T-helper 17 cell (primary cell): ENCODE data around the gene SMARCB1. TPM values are rescaled to one million over a fixed set of nuclear protein-coding genes. Genes with fewer than 3 reads are reported as not detected.

ENCODE experiments used
- ATAC-seq: fragments of 150-1000 bp; cut with Tn5 transposase; 2 replicates; pipeline ENCODE4 v1.10.0; 2021; ENCODE audit warnings: mild to moderate bottlenecking, moderate library complexity
- DNase-seq, 3 donors: peaks; one replicate each; pipeline versions ENCODE4 v3.0.0 to v3.0.0-alpha.2; 2020 to 2021
- H3K9me3 ChIP-seq: one replicate; pipeline ENCODE4 v1.7.0; 2013; ENCODE audit warnings: low read length, mild to moderate bottlenecking; ENCODE audit not compliant: control insufficient read depth, poor library complexity, severe bottlenecking
- H3K27ac Mint-ChIP-seq: one replicate; pipeline ENCODE4 v1.8.0; 2022; ENCODE audit warnings: mild to moderate bottlenecking, moderate library complexity, mixed read lengths
- H3K27me3 Mint-ChIP-seq: one replicate; pipeline ENCODE4 v1.8.0; 2022; ENCODE audit warnings: mixed read lengths
- H3K36me3 Mint-ChIP-seq: one replicate; pipeline ENCODE4 v1.8.0; 2022; ENCODE audit warnings: low read depth, mixed read lengths
- H3K4me1 Mint-ChIP-seq: one replicate; pipeline ENCODE4 v1.8.0; 2022; ENCODE audit warnings: mild to moderate bottlenecking, mixed read lengths
- H3K4me3 Mint-ChIP-seq: one replicate; pipeline ENCODE4 v1.8.0; 2022; ENCODE audit warnings: mild to moderate bottlenecking, moderate library complexity, mixed read lengths
- total RNA-seq, 4 donors: library from RNA in 2 of 4; stranded (reverse) in 2 of 4; gene quantifications; one replicate each; pipeline ENCODE4 v1.2.3 and lab custom pipeline; 2022 to 2026

The SMARCB1 gene
- total RNA-seq, 2 donors from 2014 or later, result 45.0 to 53.6 TPM

DNA sequence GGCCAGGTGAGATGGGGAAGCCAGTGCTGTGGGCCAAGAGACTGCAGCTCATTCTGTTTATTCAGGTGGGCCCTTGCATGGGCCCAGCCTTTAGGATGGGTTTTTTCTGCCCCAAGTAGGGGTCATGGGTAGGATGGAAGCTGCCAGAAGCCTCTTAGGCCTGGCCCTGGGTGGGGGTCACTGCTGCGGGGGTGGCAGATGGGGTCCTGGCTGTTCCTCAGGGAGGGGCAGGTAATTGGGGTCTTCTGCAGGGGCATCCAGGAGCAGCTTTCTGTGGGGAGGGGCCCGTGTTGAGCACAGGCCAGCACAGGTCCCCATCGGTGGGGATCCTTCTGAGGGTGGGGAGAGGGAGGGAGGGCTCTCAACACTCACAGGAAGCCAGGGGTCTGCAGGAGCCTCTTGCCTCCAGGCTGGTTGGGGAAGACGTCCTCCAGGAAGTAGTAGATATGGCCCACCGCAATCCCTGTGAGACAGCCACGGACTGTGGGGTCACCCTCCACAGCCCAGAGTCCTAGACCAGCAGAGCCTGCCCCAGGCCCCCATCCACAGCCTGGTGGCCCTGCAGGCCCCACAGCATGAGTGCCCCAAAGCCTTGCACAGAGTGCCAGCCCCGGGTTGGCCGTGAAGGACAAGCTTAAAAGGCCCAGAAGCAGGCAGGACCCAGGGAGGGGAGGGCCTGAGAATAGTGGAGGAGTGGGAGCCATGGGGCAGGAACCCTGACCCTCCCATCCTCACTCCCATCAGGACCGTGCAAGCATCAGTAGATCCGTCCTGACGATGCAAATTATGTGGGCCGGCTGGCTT, 50.1 kb downstream of the SMARCB1 start:
- Mint-ChIP-seq H3K36me3 (no peaks in the 10 kb centered on the region), H3K27ac (peak overlapping the region; percentile 27), H3K27me3 (no peaks in the 10 kb centered on the region), H3K4me3 (peak overlapping the region; percentile 94), H3K4me1 (peaks cover 21% of the 10 kb centered on the region)
- DNase-seq (no peak), ATAC-seq (no peak)
- H3K9me3 ChIP-seq, result no peaks in the 10 kb centered on the region

DNA sequence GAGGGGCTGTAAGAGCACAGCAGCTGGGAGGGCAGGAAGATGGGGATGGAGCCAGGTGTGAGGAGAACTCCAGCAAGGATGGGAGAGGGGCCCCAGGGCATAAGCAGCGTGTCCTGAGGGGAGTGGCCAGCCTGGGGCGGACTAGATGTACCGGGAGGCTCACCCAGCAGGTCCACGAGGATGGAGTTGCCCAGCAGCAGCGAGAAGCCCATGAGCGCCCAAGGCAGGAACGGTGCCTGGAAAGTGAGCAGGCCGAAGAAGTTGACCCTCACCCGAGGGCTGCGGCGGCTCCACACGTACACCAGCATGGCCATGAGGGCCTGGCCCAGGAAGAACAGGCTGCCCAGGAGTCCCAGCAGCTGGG, 50.7 kb downstream of the SMARCB1 start:
- ATAC-seq (no peak), DNase-seq (no peak)
- peak overlapping the region; percentile 91 for H3K27ac Mint-ChIP-seq
- H3K4me1 Mint-ChIP-seq, result peaks cover 21% of the 10 kb centered on the region
- peak overlapping the region; percentile 94 for H3K4me3 Mint-ChIP-seq
- no peaks in the 10 kb centered on the region for H3K9me3 ChIP-seq
- H3K27me3 Mint-ChIP-seq, result no peaks in the 10 kb centered on the region
- no peaks in the 10 kb centered on the region for H3K36me3 Mint-ChIP-seq

DNA sequence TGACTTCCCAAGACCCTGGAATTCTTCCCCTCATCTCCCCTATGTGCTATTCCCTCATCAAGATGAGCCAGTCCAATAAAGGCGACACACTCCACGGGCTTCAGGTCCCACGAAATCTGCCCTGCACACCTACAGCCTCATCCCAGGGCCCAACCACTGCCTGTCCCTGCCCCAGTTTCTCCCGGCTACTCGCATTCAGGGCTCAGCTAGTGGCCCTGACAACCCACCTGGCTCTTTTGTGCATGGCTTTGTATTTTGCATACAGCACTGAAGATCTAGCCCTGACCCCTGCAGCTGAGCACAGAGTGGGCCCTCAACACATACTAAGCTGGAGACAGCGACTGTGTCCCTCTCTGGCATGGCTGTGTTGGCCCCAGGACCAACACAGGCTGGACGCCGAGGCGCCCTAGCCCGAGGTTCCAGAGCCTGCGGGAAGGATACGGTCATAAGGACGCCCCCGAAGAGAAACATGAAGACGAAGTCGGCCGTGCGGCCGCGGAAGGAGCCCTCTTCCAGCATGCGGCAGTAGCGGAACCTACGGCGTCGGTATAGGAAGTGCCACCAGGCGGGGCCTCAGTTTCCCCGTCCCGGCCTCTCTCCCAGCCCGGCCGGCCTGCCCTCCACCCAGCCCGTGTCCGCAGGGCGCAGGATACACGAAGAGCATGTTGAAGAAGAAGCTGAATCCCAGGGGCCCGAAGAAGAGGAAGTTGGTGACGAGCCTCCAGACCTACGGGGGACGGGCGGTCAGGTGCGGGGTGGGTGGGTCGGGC, 51.3 kb downstream of the SMARCB1 start:
- H3K9me3 ChIP-seq, result no peaks in the 10 kb centered on the region
- peak overlapping the region; percentile 94 for H3K4me3 Mint-ChIP-seq
- DNase-seq, result no peak
- peak; percentile 0 for ATAC-seq
- peak overlapping the region; percentile 91 for H3K27ac Mint-ChIP-seq
- no peaks in the 10 kb centered on the region for H3K36me3 Mint-ChIP-seq
- no peaks in the 10 kb centered on the region for H3K27me3 Mint-ChIP-seq
- H3K4me1 Mint-ChIP-seq, result peaks cover 21% of the 10 kb centered on the region

DNA sequence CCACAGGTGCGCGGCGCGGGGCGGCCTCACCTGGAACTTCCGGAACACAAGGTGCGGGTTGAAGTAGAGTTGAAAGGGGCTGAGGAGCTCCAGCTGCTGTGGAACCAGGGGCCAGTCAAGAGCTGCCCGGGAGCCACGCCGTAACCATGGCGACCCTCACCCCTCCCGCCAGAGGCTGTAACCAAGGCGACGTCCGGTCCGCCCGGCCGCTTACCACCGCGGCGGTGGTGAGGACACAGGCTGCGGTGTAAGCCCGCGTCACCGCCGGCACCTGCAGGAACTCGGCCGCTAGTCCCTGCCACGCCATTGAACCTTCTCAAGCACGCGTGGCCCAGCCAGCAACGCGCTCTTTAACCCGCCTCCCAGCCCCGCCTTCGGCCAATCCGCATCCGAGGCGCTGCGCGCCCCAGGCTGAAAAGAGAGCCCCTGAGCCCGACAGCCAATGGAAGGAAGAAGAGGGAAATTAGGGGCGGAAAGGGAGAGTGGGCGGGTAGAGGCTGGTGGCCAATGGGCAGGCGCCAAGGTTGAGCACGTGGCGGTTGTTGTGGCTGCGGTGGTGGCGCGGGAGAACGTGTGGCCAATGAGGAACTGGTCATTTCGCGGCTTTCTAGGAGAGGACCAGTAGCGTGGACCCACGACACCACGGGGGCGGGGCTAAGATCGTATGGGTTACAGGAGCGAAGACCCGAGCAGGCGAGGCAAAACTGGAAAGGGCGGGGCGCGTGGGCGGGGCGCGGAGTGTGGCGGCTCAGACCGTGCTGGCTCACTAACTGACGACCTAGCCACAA, 52.1 kb downstream of the SMARCB1 start, which contains the start of gene DERL3:
DERL3 (minus strand) TSS at position 326 of the 788 bp plus-strand sequence; CDS start at position 307, 19 bp downstream.
- DNase-seq, result peak; percentile 86 to 94 (median 87)
- H3K9me3 ChIP-seq, result no peaks in the 10 kb centered on the region
- Mint-ChIP-seq H3K36me3 (no peaks in the 10 kb centered on the region), H3K27me3 (no peaks in the 10 kb centered on the region), H3K27ac (peak within 1 kb of the TSS; percentile 91), H3K4me3 (peak within 1 kb of the TSS; percentile 94), H3K4me1 (peaks cover 21% of the 10 kb centered on the region)
- ATAC-seq, result peak; percentile 92

DNA sequence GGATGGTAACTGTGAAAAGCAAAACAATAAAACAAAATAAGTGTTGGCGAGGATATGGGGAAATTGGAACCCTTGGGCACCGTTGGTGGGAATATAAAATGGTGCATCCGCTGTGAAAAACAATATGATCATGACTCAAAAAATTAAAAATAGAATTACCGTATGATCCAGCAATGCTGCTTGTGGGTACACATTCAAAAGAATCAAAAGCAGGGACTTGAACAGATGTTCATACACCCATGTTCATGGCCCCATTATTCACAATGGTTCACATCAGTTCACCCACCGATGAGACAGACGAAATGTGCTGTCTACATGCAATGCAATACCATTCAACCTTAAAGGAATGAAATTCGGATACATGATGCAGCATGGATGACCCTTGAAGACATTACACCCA, 53.3 kb downstream of the SMARCB1 start:
- H3K9me3 ChIP-seq, result no peaks in the 10 kb centered on the region
- H3K4me1 Mint-ChIP-seq, result peaks cover 21% of the 10 kb centered on the region
- H3K27ac Mint-ChIP-seq, result no peak overlapping the region
- no peaks in the 10 kb centered on the region for H3K36me3 Mint-ChIP-seq
- H3K4me3 Mint-ChIP-seq, result peak overlapping the region; percentile 94
- no peak for DNase-seq
- no peak for ATAC-seq
- no peaks in the 10 kb centered on the region for H3K27me3 Mint-ChIP-seq

DNA sequence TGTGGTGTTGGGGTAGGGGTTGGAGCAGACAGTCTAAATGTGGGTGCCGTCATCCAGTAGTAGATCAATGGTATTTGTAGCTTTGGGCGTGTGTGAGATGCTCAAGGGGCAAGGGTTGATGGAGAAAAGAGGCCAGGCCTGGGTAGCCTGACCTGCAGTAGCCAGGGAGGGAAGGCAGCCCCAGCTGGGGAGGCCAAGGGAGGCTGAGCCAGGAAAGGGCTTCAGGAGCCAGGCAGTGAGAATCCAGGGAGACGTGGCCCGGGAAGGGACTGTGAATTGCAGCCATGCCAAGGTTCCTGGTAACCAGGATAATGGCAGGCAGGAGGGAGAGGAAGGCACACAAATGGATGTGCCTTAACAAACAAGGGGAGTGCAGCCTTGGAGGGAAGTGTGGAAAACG, 54.5 kb downstream of the SMARCB1 start:
- Mint-ChIP-seq H3K36me3 (no peaks in the 10 kb centered on the region), H3K27ac (no peak overlapping the region), H3K4me1 (peaks cover 21% of the 10 kb centered on the region), H3K4me3 (no peak overlapping the region), H3K27me3 (no peaks in the 10 kb centered on the region)
- ATAC-seq (no peak), DNase-seq (no peak)
- no peaks in the 10 kb centered on the region for H3K9me3 ChIP-seq

DNA sequence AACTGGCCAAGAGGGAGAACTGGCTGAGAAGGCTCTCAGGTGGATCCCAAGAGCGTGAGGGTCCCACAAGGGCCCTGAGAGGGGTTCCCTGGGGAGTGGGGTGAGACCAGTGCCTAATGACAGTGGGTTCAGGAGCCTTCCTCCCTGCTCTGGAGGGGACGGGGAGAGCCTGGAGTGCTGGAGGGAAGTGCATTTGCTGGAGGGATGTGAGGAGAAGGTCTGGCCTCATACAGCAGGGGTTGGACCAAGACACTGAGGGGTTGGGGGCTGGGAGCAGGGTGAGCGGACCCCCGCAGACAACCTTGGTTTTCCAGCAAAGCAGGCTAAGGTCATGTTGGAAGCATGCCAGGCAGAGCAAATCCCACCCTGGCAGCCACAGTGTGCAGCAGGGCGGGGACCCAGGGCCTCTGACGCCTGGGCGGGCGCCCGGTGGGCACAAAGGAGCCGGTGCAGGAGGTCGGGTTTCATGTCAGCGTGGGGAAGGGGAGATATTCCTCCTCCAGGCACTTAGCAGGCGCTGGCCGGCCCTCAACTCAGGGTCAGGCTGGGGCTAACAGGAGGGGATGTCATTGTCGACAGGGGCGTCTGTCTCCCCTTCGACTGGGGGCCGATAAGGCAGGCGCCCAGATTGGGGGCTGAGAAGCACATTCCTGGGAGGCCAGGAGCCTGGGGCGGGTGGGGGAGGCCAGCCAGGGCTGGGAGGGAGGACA, 55.1 kb downstream of the SMARCB1 start:
- peaks cover 19% of the 10 kb centered on the region for H3K4me1 Mint-ChIP-seq
- no peaks in the 10 kb centered on the region for H3K27me3 Mint-ChIP-seq
- H3K9me3 ChIP-seq, result no peaks in the 10 kb centered on the region
- H3K36me3 Mint-ChIP-seq, result no peaks in the 10 kb centered on the region
- no peak overlapping the region for H3K27ac Mint-ChIP-seq
- H3K4me3 Mint-ChIP-seq, result no peak overlapping the region
- ATAC-seq (no peak), DNase-seq (no peak)

DNA sequence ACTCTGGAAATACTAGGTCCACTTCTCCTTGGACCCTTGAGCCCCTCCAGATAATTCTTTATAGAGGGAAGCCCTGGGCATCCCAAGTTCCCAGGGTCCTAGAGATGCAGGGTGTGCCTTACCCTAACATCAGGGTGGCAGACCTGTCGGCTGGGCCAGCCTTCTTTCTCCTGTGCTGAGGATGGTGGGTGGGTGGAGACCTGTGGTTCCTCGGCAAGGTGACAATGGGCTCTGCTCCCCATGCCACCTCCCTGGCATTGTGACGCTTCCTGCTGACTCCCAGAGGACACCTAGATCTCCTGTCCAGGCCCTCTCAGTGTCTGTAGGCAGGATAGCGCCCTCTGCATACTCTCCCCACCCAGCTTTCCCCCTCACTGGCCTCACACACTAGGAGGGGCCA, 55.8 kb downstream of the SMARCB1 start:
- H3K4me3 Mint-ChIP-seq, result no peak overlapping the region
- H3K4me1 Mint-ChIP-seq, result peaks cover 17% of the 10 kb centered on the region
- ATAC-seq (no peak), DNase-seq (no peak)
- H3K36me3 Mint-ChIP-seq, result no peaks in the 10 kb centered on the region
- H3K9me3 ChIP-seq, result no peaks in the 10 kb centered on the region
- no peaks in the 10 kb centered on the region for H3K27me3 Mint-ChIP-seq
- H3K27ac Mint-ChIP-seq, result no peak overlapping the region

DNA sequence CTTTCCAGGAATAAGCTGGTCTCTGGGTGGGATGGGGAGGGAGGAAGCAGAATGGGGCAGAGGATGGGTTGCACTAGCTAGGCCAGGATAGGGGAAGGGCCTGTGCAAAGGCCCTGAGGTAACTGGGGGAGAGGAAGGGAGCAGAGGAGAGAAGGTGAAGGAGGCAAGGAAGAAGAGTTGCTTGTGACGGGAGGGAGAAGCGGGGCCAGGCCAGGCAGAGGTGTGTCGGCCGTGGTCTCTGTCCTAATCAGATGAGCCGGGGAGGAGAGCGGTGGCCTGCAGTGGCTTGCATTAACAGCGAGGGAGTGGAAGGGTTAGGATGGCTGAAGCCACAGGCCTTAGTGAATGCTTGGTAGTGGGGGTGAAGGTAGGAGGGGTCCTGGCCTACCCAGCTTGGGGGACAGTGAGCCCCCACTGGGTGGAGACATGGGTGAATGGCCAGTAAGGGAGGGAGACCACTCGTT, 58.0 kb downstream of the SMARCB1 start:
- Mint-ChIP-seq H3K36me3 (no peaks in the 10 kb centered on the region), H3K27me3 (no peaks in the 10 kb centered on the region), H3K4me3 (no peak overlapping the region), H3K4me1 (peaks cover 1% of the 10 kb centered on the region), H3K27ac (no peak overlapping the region)
- DNase-seq (no peak), ATAC-seq (no peak)
- H3K9me3 ChIP-seq, result no peaks in the 10 kb centered on the region

DNA sequence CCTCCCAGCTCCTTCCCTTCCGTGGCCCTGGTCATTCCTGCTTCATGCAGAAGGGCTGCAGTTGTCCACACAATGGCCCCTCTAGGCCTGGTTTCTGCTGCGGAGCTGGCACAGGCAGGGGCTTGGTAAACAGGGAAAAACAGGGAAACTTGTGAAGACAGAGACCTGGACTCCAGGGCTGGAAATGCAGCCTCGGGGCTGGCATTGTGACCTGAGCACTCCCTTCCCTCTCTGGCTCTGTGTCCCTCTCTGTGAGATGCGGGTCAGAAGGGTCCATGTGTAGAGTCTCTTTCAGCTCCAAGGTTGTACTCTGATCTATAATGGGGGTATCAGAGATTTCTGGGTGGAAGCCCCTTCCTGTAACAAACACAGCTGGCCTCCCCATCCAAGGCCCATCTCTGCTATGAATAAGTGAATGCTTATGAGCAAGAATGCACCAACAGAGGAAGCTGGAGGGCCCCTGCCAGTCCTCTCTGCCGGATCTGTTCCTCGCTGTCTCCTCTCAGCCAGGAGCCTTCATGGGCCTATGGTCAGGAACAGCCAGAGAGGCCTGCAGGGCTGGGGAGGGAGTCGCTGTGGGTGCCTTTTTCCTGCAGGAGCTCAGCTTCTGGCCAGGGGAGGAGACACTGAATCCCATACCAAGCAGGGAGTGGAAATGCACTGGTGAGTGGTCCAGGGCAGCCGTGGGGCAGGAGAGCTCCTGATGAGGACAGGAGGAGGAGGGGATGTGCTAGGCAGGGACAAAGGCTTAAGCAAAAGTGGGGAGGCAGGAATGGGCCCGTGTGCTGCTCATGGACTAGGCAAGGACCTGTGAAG, 58.7 kb downstream of the SMARCB1 start:
- ATAC-seq (no peak), DNase-seq (no peak)
- H3K9me3 ChIP-seq, result no peaks in the 10 kb centered on the region
- no peaks in the 10 kb centered on the region for H3K27me3 Mint-ChIP-seq
- no peak overlapping the region for H3K4me3 Mint-ChIP-seq
- no peaks in the 10 kb centered on the region for H3K36me3 Mint-ChIP-seq
- H3K4me1 Mint-ChIP-seq, result no peaks in the 10 kb centered on the region
- H3K27ac Mint-ChIP-seq, result peak overlapping the region; percentile 32

DNA sequence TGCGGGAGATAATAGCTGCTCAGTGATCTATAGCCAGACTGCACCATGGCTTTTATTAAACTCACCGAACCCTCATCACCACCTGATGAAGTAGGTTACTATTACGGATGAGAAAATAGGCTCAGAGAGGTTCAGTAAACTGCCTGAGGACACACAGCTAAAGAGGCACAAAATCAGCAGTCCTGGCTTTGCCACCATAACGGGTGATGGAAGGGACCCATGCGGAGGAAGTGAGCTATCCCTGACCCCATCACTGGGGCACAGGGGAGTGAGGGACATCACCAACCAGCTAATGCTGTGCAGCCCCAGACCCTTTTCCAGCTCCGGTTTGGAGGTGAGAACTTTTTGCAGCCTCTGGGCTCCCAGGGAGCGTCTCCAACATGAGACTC, 59.3 kb downstream of the SMARCB1 start:
- DNase-seq (no peak), ATAC-seq (no peak)
- H3K36me3 Mint-ChIP-seq, result no peaks in the 10 kb centered on the region

DNA sequence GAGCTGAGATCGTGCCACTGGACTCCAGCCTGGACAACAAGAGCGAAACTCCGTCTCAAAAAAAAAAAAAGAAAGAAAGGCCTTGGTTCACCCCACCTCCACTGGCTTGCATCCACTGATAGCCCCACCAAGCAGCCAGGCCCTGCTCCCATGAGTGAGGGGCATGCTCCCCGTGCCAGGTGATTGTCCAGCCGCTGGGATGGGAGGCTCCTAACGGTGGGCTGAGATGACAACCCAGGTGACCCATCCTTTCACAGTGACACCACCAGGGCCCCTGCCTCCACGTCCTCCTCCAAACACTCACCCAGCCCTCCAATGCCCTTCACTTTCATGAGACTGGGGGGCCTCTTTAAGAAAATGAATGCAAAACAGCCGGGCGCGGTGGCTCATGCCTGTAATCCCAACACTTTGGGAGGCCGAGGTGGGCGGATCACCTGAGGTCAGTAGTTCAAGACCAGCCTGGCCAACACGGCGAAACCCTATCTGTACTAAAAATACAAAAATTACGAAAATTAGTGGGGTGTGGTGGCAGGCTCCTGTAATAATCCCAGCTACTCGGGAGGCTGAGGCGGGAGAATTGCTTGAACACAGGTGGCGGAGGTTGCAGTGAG, 60.6 kb downstream of the SMARCB1 start:
- Mint-ChIP-seq H3K27me3 (no peaks in the 10 kb centered on the region), H3K36me3 (no peaks in the 10 kb centered on the region)

More for the DNA sequence above, 59.3 kb downstream of the SMARCB1 start:
- Mint-ChIP-seq H3K4me1 (peaks cover under 1% of the 10 kb centered on the region), H3K4me3 (no peak overlapping the region), H3K27ac (peak overlapping the region; percentile 32), H3K27me3 (no peaks in the 10 kb centered on the region)
- H3K9me3 ChIP-seq, result no peaks in the 10 kb centered on the region

More for the DNA sequence above, 60.6 kb downstream of the SMARCB1 start:
- no peak overlapping the region for H3K27ac Mint-ChIP-seq
- ATAC-seq (no peak), DNase-seq (no peak)
- H3K4me3 Mint-ChIP-seq, result no peak overlapping the region
- H3K4me1 Mint-ChIP-seq, result peaks cover 2% of the 10 kb centered on the region
- no peaks in the 10 kb centered on the region for H3K9me3 ChIP-seq
